IMR-90 (cell line): ENCODE measurements around the gene TAF4. TPM values are rescaled to one million over a fixed set of nuclear protein-coding genes. Genes with fewer than 3 reads are reported as not detected.

Source experiments
- ATAC-seq: fragments of 200-7000 bp; cut with Tn5 transposase; 2 replicates; pipeline ENCODE4 v1.9.1; 2020; ENCODE audit warnings: low read depth, mild to moderate bottlenecking, moderate library complexity
- BruUV-seq: library from RNA; stranded (reverse); fragments of 400-500 nt; replicated peaks from 2 replicates; lab custom pipeline; 2021; lab: Mats Ljungman, UMichigan
- CTCF ChIA-PET: fragments of 300-600 bp; formaldehyde crosslinking; extraction: SDS; loops from one replicate; lab custom pipeline; 2021; ENCODE audit warnings: antibody characterized with exemption; lab: Yijun Ruan, JAX
- POLR2A ChIA-PET: fragments of 300-600 bp; sonication (Branson Sonifier 250); formaldehyde crosslinking; loops from one replicate; lab custom pipeline; 2022; ENCODE audit warnings: antibody characterized with exemption; ENCODE audit not compliant: unreplicated experiment; lab: Charles Lee
- DNase-seq: peaks from one replicate; pipeline ENCODE4 v3.0.0; 2013
- H2AFZ ChIP-seq: replicated peaks from 2 replicates; pipeline ENCODE3; 2013; ENCODE audit warnings: low read length, mild to moderate bottlenecking; ENCODE audit not compliant: poor library complexity
- H2AK5ac ChIP-seq: 2 replicates; pipeline ENCODE4 v1.6.1; 2013; ENCODE audit warnings: low read depth, low read length, inconsistent platforms
- H2AK9ac ChIP-seq: replicated peaks from 2 replicates; pipeline ENCODE3; 2013; ENCODE audit warnings: mild to moderate bottlenecking, low read depth, low read length, moderate library complexity; ENCODE audit not compliant: poor library complexity
- H2BK120ac ChIP-seq: 2 replicates; pipeline ENCODE4 v1.6.1; 2013; ENCODE audit warnings: low read depth, low read length, inconsistent platforms
- H2BK15ac ChIP-seq: 3 replicates; pipeline ENCODE4 v1.6.1; 2013; ENCODE audit warnings: low read depth, low read length, inconsistent platforms
- H2BK20ac ChIP-seq: 2 replicates; pipeline ENCODE4 v1.6.1; 2013; ENCODE audit warnings: low read depth, mild to moderate bottlenecking, inconsistent platforms, low read length, moderate library complexity
- H2BK5ac ChIP-seq: 2 replicates; pipeline ENCODE4 v1.6.1; 2013; ENCODE audit warnings: mild to moderate bottlenecking, low read depth, low read length, inconsistent platforms; ENCODE audit not compliant: poor library complexity, severe bottlenecking
- H3K14ac ChIP-seq: replicated peaks from 2 replicates; pipeline ENCODE4 v1.6.1; 2013; ENCODE audit warnings: low read depth, low read length, inconsistent platforms
- H3K18ac ChIP-seq: 2 replicates; pipeline ENCODE4 v1.6.1; 2013; ENCODE audit warnings: low read depth, low read length, control low read depth
- H3K23ac ChIP-seq: 2 replicates; pipeline ENCODE4 v1.6.1; 2013; ENCODE audit warnings: low read depth, low read length, inconsistent platforms
- H3K27ac ChIP-seq: 2 replicates; pipeline ENCODE4 v1.5.1; 2013; ENCODE audit warnings: mild to moderate bottlenecking, control low read depth, low read length; ENCODE audit not compliant: insufficient read depth
- H3K27me3 ChIP-seq: 2 replicates; pipeline ENCODE4 v1.6.1; 2013; ENCODE audit warnings: low read length; ENCODE audit not compliant: control insufficient read depth, insufficient read depth
- H3K36me3 ChIP-seq: 2 replicates; pipeline ENCODE4 v1.6.1; 2013; ENCODE audit warnings: low read length, mixed read lengths; ENCODE audit not compliant: control insufficient read depth, insufficient read depth
- H3K4ac ChIP-seq: 2 replicates; pipeline ENCODE4 v1.6.1; 2013; ENCODE audit warnings: low read depth, low read length, inconsistent platforms
- H3K4me1 ChIP-seq: 2 replicates; pipeline ENCODE4 v1.6.1; 2013; ENCODE audit warnings: low read length, mixed read lengths; ENCODE audit not compliant: control insufficient read depth, insufficient read depth
- H3K4me2 ChIP-seq: 2 replicates; pipeline ENCODE4 v1.6.1; 2013; ENCODE audit warnings: low read depth, mild to moderate bottlenecking, control low read depth, low read length, moderate library complexity
- H3K4me3 ChIP-seq: 2 replicates; pipeline ENCODE4 v1.5.1; 2013; ENCODE audit warnings: low read depth, mild to moderate bottlenecking, control low read depth, low read length, moderate library complexity; ENCODE audit not compliant: insufficient read depth
- H3K56ac ChIP-seq: 2 replicates; pipeline ENCODE4 v1.6.1; 2013; ENCODE audit warnings: low read length, inconsistent platforms; ENCODE audit not compliant: insufficient read depth; ENCODE audit errors: extremely low read depth
- H3K79me1 ChIP-seq, 2 experiments: 2 replicates each; pipeline ENCODE4 v1.6.1; 2013; ENCODE audit warnings: low read length in 2 of 2, inconsistent platforms in 1 of 2, low read depth in 1 of 2
- H3K9ac ChIP-seq: 2 replicates; pipeline ENCODE4 v1.6.1; 2013; ENCODE audit warnings: low read depth, low read length, control low read depth
- H3K9me1 ChIP-seq: 2 replicates; pipeline ENCODE4 v1.6.1; 2013; ENCODE audit warnings: low read length, inconsistent platforms; ENCODE audit not compliant: insufficient read depth
- H3K9me3 ChIP-seq: 2 replicates; pipeline ENCODE4 v1.6.1; 2013; ENCODE audit warnings: low read length; ENCODE audit not compliant: control insufficient read depth, insufficient read depth
- H4K20me1 ChIP-seq: 2 replicates; pipeline ENCODE4 v1.6.1; 2013; ENCODE audit warnings: low read length, inconsistent platforms; ENCODE audit not compliant: insufficient read depth
- H4K5ac ChIP-seq: 2 replicates; pipeline ENCODE4 v1.6.1; 2013; ENCODE audit warnings: mild to moderate bottlenecking, low read depth, low read length, control low read depth
- H4K8ac ChIP-seq, 2 experiments: 2 replicates each; pipeline ENCODE4 v1.6.1; 2013; ENCODE audit warnings: low read depth in 2 of 2, low read length in 2 of 2, control low read depth in 1 of 2, inconsistent platforms in 1 of 2
- H4K91ac ChIP-seq: 2 replicates; pipeline ENCODE4 v1.6.1; 2013; ENCODE audit warnings: low read depth, low read length, inconsistent platforms; ENCODE audit not compliant: insufficient read depth
- BHLHE40 ChIP-seq: fragments of 150-350 bp; IDR thresholded peaks from 2 replicates; pipeline ENCODE4 v1.6.1; 2016; ENCODE audit warnings: mild to moderate bottlenecking, low read depth, low read length
- CTCF ChIP-seq: conservative IDR thresholded peaks from 2 replicates; pipeline ENCODE4 v1.5.1; 2012; ENCODE audit warnings: mild to moderate bottlenecking, low read depth, low read length, improper control_type of control experiment
- MXI1 ChIP-seq: IDR thresholded peaks from 2 replicates; pipeline ENCODE4 v1.6.1; 2012; ENCODE audit warnings: low read depth, mild to moderate bottlenecking, low read length, moderate library complexity, borderline replicate concordance
- POLR2A ChIP-seq: IDR thresholded peaks from 2 replicates; pipeline ENCODE4 v1.6.1; 2012; ENCODE audit warnings: mild to moderate bottlenecking, low read depth, low read length
- RCOR1 ChIP-seq: IDR thresholded peaks from 2 replicates; pipeline ENCODE4 v1.6.1; 2012; ENCODE audit warnings: mild to moderate bottlenecking, low read length, improper control_type of control experiment; ENCODE audit not compliant: insufficient replicate concordance
- RFX5 ChIP-seq: IDR thresholded peaks from 2 replicates; pipeline ENCODE4 v1.8.0; 2012; ENCODE audit warnings: low read depth, mild to moderate bottlenecking, low read length, moderate library complexity
- WGBS, 2 experiments: methylation state at CpG; one replicate each; pipeline versions ENCODE4 v1.1.5 to v1.1.7; 2013; ENCODE audit warnings: missing lambda C conversion rate in 2 of 2; ENCODE audit not compliant: insufficient read length in 1 of 2; ENCODE audit errors: extremely low coverage in 2 of 2; 5-methylcytosine and 5-hydroxymethylcytosine counted together
- dilution Hi-C: fragments of 300-500 bp; cut with HindIII; formaldehyde crosslinking; loops from one replicate; pipeline ENCODE4 v1.14.3; 2018; ENCODE audit warnings: low sequenced_read_pairs; ENCODE audit not compliant: unreplicated experiment
- in situ Hi-C: fragments of 300-500 bp; cut with MboI; formaldehyde crosslinking; loops from 3 replicates; pipeline ENCODE4 v1.14.3; 2019; ENCODE audit warnings: low sequenced_read_pairs, inconsistent platforms, mixed read lengths
- intact Hi-C: fragments of 100-400 bp; cut with micrococcal nuclease; formaldehyde crosslinking; loops from 2 replicates; pipeline ENCODE4 v1.10.0; 2022
- polyA plus RNA-seq, 3 experiments: library from polyadenylated mRNA; depleted of rRNA; stranded (reverse); fragments of >200 nt; gene quantifications; 2 replicates each; pipeline ENCODE4 v1.2.3, GENCODE V29; 2012; ENCODE audit warnings: low replicate concordance in 1 of 3
- total RNA-seq: library from RNA; depleted of rRNA; stranded (reverse); fragments of >200 nt; gene quantifications from 2 replicates; pipeline ENCODE4 v1.2.3, GENCODE V29; 2012

Gene TAF4
- total and polyA plus RNA-seq, 2 of the 4 experiments (the other 2 are of a cell fraction), result 1.4 to 5.1 TPM

- Histone ChIP-seq H2BK15ac (no peak overlapping the region), H3K27ac (no peak overlapping the region), H3K56ac (no peak overlapping the region), H4K8ac (no peak overlapping the region), H4K91ac (no peak overlapping the region), H2AK5ac (no peak overlapping the region), H2AK9ac (no peak overlapping the region), H3K4ac (no peak overlapping the region), H3K18ac (no peak overlapping the region), H3K4me1 (no peaks in the 10 kb centered on the region), H3K27me3 (peaks cover 2% of the 10 kb centered on the region; the same call in 1 of the 2 replicates), H3K79me1 (no peaks in the 10 kb centered on the region), H3K9ac (no peak overlapping the region), H3K4me2 (no peak overlapping the region), H3K9me1 (no peaks in the 10 kb centered on the region; the same call in 1 of the 2 replicates), H2BK20ac (no peak overlapping the region), H3K14ac (no peak overlapping the region), H4K20me1 (no peaks in the 10 kb centered on the region), H3K9me3 (no peaks in the 10 kb centered on the region), H2BK120ac (no peak overlapping the region), H2BK5ac (no peak overlapping the region), H2AFZ (no peak overlapping the region), H3K23ac (no peak overlapping the region), H4K5ac (no peak overlapping the region), H3K36me3 (no peaks in the 10 kb centered on the region), H3K4me3 (no peak overlapping the region)
- no TSS peak for BruUV-seq
- ChIA-PET CTCF (no interaction called here), POLR2A (no interaction called here)
- intact Hi-C loops, result no loop called here
- TF ChIP-seq RFX5 (no peak), MXI1 (no peak), RCOR1 (no peak), POLR2A (no peak), CTCF (no peak), BHLHE40 (no peak)
- ATAC-seq, result no peak
- dilution Hi-C loops, result no loop called here
- 72% methylated on average over 9 of the region's 36 CpGs; no CpG with 5 or more reads in 1 of the 2 experiments for WGBS, 2 experiments
- in situ Hi-C loops, result no loop called here
- DNase-seq, result no peak
Measured at GRCh38 chr20:61933951-61934715, 131.5 kb downstream of the TAF4 start.
